Psoas muscle (tissue), 8 donors: Measurements from ENCODE around the gene COG5. TPM values are rescaled to one million over a fixed set of nuclear protein-coding genes. Genes with fewer than 3 reads are reported as not detected.
A peak's percentile ranks its signal among the peaks of the same experiment; 100 is the strongest.

ENCODE experiments used
- ATAC-seq, 4 donors: fragments of 200-7000 bp; cut with Tn5 transposase; one replicate each; pipeline ENCODE4 v1.9.1; 2020; ENCODE audit warnings: moderate library complexity in 3 of 4, mild to moderate bottlenecking in 2 of 4
- DNase-seq, 2 donors: peaks; one replicate each; pipeline ENCODE4 v3.0.0-alpha.2; 2020
- H3K27ac ChIP-seq: fragments of 200-600 bp; one replicate; pipeline ENCODE4 v1.8.0; 2022
- H3K27me3 ChIP-seq, 3 donors: fragments of 200-600 bp in 1 of 3; one replicate each; pipeline versions ENCODE4 v1.6.1 to v1.8.0; 2013 to 2022; ENCODE audit warnings: low read length in 2 of 3, mild to moderate bottlenecking in 2 of 3, moderate library complexity in 1 of 3; ENCODE audit not compliant: insufficient read depth in 3 of 3
- H3K36me3 ChIP-seq, 2 donors: fragments of 200-600 bp in 1 of 2; one replicate each; pipeline versions ENCODE4 v1.6.1 to v1.8.0; 2013 to 2022; ENCODE audit warnings: low read depth in 1 of 2, mild to moderate bottlenecking in 1 of 2, moderate library complexity in 1 of 2; ENCODE audit not compliant: insufficient read depth in 1 of 2
- H3K4me1 ChIP-seq: fragments of 200-600 bp; one replicate; pipeline ENCODE4 v1.8.0; 2022
- H3K4me3 ChIP-seq: fragments of 200-600 bp; one replicate; pipeline ENCODE4 v1.8.0; 2022; ENCODE audit warnings: mild to moderate bottlenecking
- H3K9me3 ChIP-seq: fragments of 200-600 bp; one replicate; pipeline ENCODE4 v1.8.0; 2022
- WGBS, 3 donors: extraction: QIAGEN DNeasy Blood & Tissue Kit; methylation state at CpG; one replicate each; pipeline versions ENCODE4 v1.1.6 to v1.1.7; 2013; 5-methylcytosine and 5-hydroxymethylcytosine counted together
- intact Hi-C, 2 donors: fragments of 100-400 bp; cut with DNase I; formaldehyde crosslinking; loops; one replicate each; pipeline versions ENCODE4 v1.11.0 to v1.14.2; 2022
- polyA plus RNA-seq, 3 donors: library from polyadenylated mRNA; stranded (reverse); fragments of 200-250 nt; gene quantifications; one replicate each; pipeline ENCODE4 v1.2.3, GENCODE V29; 2013
- total RNA-seq, 4 donors: library from RNA; stranded (reverse); fragmentation: NEBNext Ultra II Directional in 2 of 4; extraction: Animal tissue kit (Norgen Biotek cat#: 25700) in 2 of 4; gene quantifications; one replicate each; pipeline versions ENCODE4 v1.2.1 to v1.2.4, GENCODE V29; 2021 to 2023
- TF ChIP-seq, protein P1 (sequence below): fragments of 200-600 bp; IDR thresholded peaks from one replicate; pipeline ENCODE4 v1.8.0; 2022; ENCODE audit warnings: antibody characterized with exemption
- donor health status: healthy with polysubstance abuse.
- donor health status: DM: no; HTN: no; CAD: no; lungs with moderate emphysema.
- donor health status: Bipolar disorder and iron deficiency.
- donor health status: healthy.
- donor health status: DM: yes; HTN: yes; CAD: no.
- donor health status: DM: no; HTN: no; CAD: no.
- donor health status: DM: no; HTN: no; CAD: no.
- donor health status: DM: yes; HTN: yes; CAD: no.

COG5 gene
- total and polyA plus RNA-seq, 7 donors, result 4.8 to 35.1 (median 18.8) TPM

GRCh38 chr7:107396990-107397389 lies 166.7 kb downstream of the COG5 start:
- DNase-seq (no peak), ATAC-seq (peak in 2 of 4 donors; percentile 56 to 61)
- H3K36me3 ChIP-seq, result no peaks in the 10 kb centered on the region
- no peaks in the 10 kb centered on the region for H3K4me1 ChIP-seq
- no peak overlapping the region for H3K4me3 ChIP-seq
- H3K27me3 ChIP-seq, result no peaks in the 10 kb centered on the region
- H3K27ac ChIP-seq, result no peak overlapping the region
- TF ChIP-seq, protein P1, sequence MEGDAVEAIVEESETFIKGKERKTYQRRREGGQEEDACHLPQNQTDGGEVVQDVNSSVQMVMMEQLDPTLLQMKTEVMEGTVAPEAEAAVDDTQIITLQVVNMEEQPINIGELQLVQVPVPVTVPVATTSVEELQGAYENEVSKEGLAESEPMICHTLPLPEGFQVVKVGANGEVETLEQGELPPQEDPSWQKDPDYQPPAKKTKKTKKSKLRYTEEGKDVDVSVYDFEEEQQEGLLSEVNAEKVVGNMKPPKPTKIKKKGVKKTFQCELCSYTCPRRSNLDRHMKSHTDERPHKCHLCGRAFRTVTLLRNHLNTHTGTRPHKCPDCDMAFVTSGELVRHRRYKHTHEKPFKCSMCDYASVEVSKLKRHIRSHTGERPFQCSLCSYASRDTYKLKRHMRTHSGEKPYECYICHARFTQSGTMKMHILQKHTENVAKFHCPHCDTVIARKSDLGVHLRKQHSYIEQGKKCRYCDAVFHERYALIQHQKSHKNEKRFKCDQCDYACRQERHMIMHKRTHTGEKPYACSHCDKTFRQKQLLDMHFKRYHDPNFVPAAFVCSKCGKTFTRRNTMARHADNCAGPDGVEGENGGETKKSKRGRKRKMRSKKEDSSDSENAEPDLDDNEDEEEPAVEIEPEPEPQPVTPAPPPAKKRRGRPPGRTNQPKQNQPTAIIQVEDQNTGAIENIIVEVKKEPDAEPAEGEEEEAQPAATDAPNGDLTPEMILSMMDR, result no peak
- 78 to 100% (median 87%) methylated on average over 2 of the region's 2 CpGs for whole genome bisulfite sequencing, 3 donors
- intact Hi-C loops, result no loop called here
- H3K9me3 ChIP-seq, result no peaks in the 10 kb centered on the region

DNA sequence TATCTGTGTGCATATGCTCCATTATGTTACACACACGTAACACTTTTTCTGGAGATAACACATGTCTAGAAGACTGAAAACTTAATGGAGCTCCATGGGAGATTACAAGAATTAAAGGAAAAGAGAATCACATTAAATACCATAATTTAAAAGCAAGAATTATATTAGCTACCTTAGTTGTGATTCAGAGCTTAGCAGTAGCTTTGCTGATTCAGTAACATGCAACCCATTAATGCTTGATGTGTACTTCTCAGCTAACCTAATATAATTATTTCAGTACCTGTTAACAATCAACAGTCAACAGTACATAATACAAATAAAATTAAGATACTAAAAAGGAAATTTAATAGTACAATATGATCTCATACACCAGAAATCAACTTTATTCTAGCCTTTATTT lies 167.6 kb downstream of the COG5 start:
- intact Hi-C loops, result no loop called here
- H3K27ac ChIP-seq, result no peak overlapping the region

DNA sequence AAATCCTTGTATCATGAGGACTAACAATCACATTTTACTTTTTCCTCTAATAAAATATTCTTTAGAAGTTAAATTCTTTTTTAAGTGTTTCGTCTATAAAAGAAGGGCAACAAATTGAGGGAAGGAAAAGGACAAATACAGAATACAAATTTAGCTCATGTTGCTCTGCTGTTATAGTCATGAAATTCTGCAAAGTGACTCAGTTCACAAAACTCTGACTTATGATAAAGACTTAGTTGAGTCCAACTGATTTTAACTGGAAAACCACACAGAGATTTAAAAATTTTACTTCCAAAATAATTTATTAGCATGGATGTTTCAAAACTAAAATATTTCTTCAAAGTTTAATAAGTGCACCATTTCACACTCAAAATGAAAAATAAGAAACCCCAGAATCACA lies 168.9 kb downstream of the COG5 start:
- 77 to 89% (median 83%) methylated on average over 1 of the region's 1 CpG for WGBS, 3 donors
- H3K9me3 ChIP-seq, result no peaks in the 10 kb centered on the region
- no peak overlapping the region for H3K4me3 ChIP-seq
- no peak overlapping the region for H3K27ac ChIP-seq
- intact Hi-C loops, result no loop called here
- H3K27me3 ChIP-seq, result no peaks in the 10 kb centered on the region
- TF ChIP-seq, protein P1, result no peak
- no peak for ATAC-seq
- H3K36me3 ChIP-seq, result no peaks in the 10 kb centered on the region
- DNase-seq, result no peak
- no peaks in the 10 kb centered on the region for H3K4me1 ChIP-seq

More for the DNA sequence above, 167.6 kb downstream of the COG5 start:
- Histone ChIP-seq H3K9me3 (no peaks in the 10 kb centered on the region), H3K27me3 (no peaks in the 10 kb centered on the region), H3K4me3 (no peak overlapping the region), H3K36me3 (no peaks in the 10 kb centered on the region), H3K4me1 (no peaks in the 10 kb centered on the region)
- 96 to 100% (median 98%) methylated on average over 1 of the region's 1 CpG for WGBS, 3 donors
- ATAC-seq, result no peak
- DNase-seq, result no peak
- TF ChIP-seq, protein P1, result no peak

- intact Hi-C loops, result no loop called here
- DNase-seq, result no peak
- Histone ChIP-seq H3K27me3 (no peaks in the 10 kb centered on the region), H3K9me3 (no peaks in the 10 kb centered on the region), H3K4me3 (no peak overlapping the region), H3K4me1 (no peaks in the 10 kb centered on the region), H3K36me3 (no peaks in the 10 kb centered on the region), H3K27ac (no peak overlapping the region)
- 78 to 92% (median 83%) methylated on average over 1 of the region's 1 CpG for WGBS, 3 donors
- ATAC-seq, result no peak
- TF ChIP-seq, protein P1, result no peak
Observed at GRCh38 chr7:107394276-107394675, 169.4 kb downstream of the COG5 start.

DNA sequence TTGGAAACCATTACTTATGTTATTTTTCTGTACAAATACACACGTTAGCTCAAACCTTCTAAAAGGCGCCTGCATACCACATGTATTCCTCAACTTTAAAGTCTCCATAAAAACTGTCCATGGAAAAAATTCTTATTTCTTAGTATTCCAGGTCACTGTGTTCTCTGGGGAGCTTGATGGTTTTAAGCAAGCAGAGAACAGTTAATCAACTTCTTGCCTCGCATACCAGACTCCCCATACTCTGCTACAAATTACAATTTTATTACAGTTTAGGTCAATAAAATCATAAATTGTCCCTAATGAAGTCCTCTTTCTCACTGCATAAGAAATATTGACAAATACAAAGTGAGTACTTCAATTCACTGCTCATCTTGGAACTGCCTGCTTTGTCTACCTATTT lies 170.9 kb downstream of the COG5 start:
- no peaks in the 10 kb centered on the region for H3K36me3 ChIP-seq
- H3K27me3 ChIP-seq, result no peaks in the 10 kb centered on the region
- no peaks in the 10 kb centered on the region for H3K9me3 ChIP-seq
- DNase-seq, result no peak
- no peak for ATAC-seq
- H3K27ac ChIP-seq, result no peak overlapping the region
- 84 to 90% (median 88%) methylated on average over 3 of the region's 3 CpGs for WGBS, 3 donors
- TF ChIP-seq, protein P1, result no peak
- intact Hi-C loops, result no loop called here
- H3K4me3 ChIP-seq, result no peak overlapping the region
- H3K4me1 ChIP-seq, result no peaks in the 10 kb centered on the region
